ENCODE results near the gene TMEM200C.

DNA sequence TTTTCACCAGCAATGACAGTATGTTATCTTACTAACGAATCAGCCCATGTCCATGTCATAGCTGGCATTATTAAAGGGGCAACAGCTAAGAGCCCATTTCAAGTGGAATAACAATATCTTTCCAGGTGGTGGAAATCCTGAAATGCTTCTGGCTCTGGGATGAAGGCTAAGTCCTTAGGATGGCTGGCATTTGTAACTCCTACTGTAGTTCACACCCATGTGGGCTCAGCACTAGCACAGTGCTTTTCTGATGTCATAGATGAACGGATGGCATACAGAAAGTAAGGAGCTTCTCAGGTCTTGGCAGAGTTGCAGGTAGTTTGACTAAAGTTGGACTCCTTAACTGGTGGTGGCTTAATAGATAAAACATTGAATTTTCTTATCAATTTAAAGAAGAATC is 10.0 kb downstream of the TMEM200C start:
- no peak for TF ChIP-seq TAF1 (IDR thresholded peaks at IDR 0.05; ENCODE audit: borderline replicate concordance, low read depth, low read length)
- TF ChIP-seq, protein P1, sequence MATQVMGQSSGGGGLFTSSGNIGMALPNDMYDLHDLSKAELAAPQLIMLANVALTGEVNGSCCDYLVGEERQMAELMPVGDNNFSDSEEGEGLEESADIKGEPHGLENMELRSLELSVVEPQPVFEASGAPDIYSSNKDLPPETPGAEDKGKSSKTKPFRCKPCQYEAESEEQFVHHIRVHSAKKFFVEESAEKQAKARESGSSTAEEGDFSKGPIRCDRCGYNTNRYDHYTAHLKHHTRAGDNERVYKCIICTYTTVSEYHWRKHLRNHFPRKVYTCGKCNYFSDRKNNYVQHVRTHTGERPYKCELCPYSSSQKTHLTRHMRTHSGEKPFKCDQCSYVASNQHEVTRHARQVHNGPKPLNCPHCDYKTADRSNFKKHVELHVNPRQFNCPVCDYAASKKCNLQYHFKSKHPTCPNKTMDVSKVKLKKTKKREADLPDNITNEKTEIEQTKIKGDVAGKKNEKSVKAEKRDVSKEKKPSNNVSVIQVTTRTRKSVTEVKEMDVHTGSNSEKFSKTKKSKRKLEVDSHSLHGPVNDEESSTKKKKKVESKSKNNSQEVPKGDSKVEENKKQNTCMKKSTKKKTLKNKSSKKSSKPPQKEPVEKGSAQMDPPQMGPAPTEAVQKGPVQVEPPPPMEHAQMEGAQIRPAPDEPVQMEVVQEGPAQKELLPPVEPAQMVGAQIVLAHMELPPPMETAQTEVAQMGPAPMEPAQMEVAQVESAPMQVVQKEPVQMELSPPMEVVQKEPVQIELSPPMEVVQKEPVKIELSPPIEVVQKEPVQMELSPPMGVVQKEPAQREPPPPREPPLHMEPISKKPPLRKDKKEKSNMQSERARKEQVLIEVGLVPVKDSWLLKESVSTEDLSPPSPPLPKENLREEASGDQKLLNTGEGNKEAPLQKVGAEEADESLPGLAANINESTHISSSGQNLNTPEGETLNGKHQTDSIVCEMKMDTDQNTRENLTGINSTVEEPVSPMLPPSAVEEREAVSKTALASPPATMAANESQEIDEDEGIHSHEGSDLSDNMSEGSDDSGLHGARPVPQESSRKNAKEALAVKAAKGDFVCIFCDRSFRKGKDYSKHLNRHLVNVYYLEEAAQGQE (IDR thresholded peaks at IDR 0.05; ENCODE audit: low read depth, low read length) = no peak
- no peak for TF ChIP-seq MTA3 (IDR thresholded peaks at IDR 0.05; ENCODE audit: borderline replicate concordance, low read length)
- TF ChIP-seq, protein P2, sequence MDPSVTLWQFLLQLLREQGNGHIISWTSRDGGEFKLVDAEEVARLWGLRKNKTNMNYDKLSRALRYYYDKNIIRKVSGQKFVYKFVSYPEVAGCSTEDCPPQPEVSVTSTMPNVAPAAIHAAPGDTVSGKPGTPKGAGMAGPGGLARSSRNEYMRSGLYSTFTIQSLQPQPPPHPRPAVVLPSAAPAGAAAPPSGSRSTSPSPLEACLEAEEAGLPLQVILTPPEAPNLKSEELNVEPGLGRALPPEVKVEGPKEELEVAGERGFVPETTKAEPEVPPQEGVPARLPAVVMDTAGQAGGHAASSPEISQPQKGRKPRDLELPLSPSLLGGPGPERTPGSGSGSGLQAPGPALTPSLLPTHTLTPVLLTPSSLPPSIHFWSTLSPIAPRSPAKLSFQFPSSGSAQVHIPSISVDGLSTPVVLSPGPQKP (IDR thresholded peaks at IDR 0.05; ENCODE audit: low read depth, low read length) = no peak
- no peak for TF ChIP-seq CTCF (IDR thresholded peaks at IDR 0.05 in 2 of 3, conservative IDR thresholded peaks at IDR 0.05 in 1 of 3; ENCODE audit: control insufficient read depth in 2 of 3, extremely low read depth in 1 of 3, insufficient read depth in 1 of 3, low read depth in 3 of 3, low read length in 3 of 3)
- no peak for TF ChIP-seq POLR2AphosphoS5 (IDR thresholded peaks at IDR 0.05; ENCODE audit: low read length)
- TF ChIP-seq POLR2A (IDR thresholded peaks at IDR 0.05; ENCODE audit: low read depth, low read length) = no peak
- no peak for TF ChIP-seq PAX5 (IDR thresholded peaks at IDR 0.05; ENCODE audit: borderline replicate concordance, low read depth, low read length)
- TF ChIP-seq EZH2 (IDR thresholded peaks at IDR 0.05; ENCODE audit: borderline replicate concordance, control insufficient read depth, low read depth, low read length) = no peak
- TF ChIP-seq, protein P3, sequence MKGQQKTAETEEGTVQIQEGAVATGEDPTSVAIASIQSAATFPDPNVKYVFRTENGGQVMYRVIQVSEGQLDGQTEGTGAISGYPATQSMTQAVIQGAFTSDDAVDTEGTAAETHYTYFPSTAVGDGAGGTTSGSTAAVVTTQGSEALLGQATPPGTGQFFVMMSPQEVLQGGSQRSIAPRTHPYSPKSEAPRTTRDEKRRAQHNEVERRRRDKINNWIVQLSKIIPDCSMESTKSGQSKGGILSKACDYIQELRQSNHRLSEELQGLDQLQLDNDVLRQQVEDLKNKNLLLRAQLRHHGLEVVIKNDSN (IDR thresholded peaks at IDR 0.05; ENCODE audit: borderline replicate concordance, extremely low read length, insufficient read depth, low read depth, low read length) = no peak
- TF ChIP-seq SMAD1 (IDR thresholded peaks at IDR 0.05; ENCODE audit: low read depth, partially characterized antibody) = no peak
- no peak for TF ChIP-seq SIN3A (IDR thresholded peaks at IDR 0.05; ENCODE audit: low read depth, low read length)
- TF ChIP-seq PBX3 (IDR thresholded peaks at IDR 0.05; ENCODE audit: insufficient replicate concordance, low read depth, low read length) = no peak
- no peak for TF ChIP-seq TARDBP (IDR thresholded peaks at IDR 0.05; ENCODE audit: borderline replicate concordance)

Data from GM12878 (cell line).